ENCODE measurements around the gene ABL2. TPM values are rescaled to one million over a fixed set of nuclear protein-coding genes. Genes with fewer than 3 reads are reported as not detected.

ABL2 gene
- total and polyA plus RNA-seq, 9 of the 15 experiments (the other 6 are each of a cell fraction or from before 2014, with no cell fraction given) = 1.4 to 15.0 (median 8.6) TPM

GRCh38 chr1:179129702-179130473 is 99.6 kb downstream of the ABL2 start (continued):
- TF ChIP-seq ZBTB40 (IDR thresholded peaks at IDR 0.05) (no peak), ZBTB40 (CRISPR knock-in tag; IDR thresholded peaks at IDR 0.05) (no peak), ERF (CRISPR knock-in tag; IDR thresholded peaks at IDR 0.05) (peak; percentile 35; the same call in 1 of the 2 replicates), HDAC6 (IDR thresholded peaks at IDR 0.05; ENCODE audit: low read depth, low read length) (no peak), RERE (CRISPR knock-in tag; IDR thresholded peaks at IDR 0.05; ENCODE audit: borderline replicate concordance) (no peak), ZFP1 (CRISPR knock-in tag; IDR thresholded peaks at IDR 0.05) (no peak), ELF2 (CRISPR knock-in tag; IDR thresholded peaks at IDR 0.05) (no peak), ZFP91 (CRISPR knock-in tag; IDR thresholded peaks at IDR 0.05) (no peak), PPARD (CRISPR knock-in tag; IDR thresholded peaks at IDR 0.05) (no peak), ZBTB17 (CRISPR knock-in tag; IDR thresholded peaks at IDR 0.05) (no peak), MCM7 (IDR thresholded peaks at IDR 0.05) (no peak), HDGF (IDR thresholded peaks at IDR 0.05) (no peak)
